ENCODE measurements around the gene MICAL3.

Gene MICAL3

DNA sequence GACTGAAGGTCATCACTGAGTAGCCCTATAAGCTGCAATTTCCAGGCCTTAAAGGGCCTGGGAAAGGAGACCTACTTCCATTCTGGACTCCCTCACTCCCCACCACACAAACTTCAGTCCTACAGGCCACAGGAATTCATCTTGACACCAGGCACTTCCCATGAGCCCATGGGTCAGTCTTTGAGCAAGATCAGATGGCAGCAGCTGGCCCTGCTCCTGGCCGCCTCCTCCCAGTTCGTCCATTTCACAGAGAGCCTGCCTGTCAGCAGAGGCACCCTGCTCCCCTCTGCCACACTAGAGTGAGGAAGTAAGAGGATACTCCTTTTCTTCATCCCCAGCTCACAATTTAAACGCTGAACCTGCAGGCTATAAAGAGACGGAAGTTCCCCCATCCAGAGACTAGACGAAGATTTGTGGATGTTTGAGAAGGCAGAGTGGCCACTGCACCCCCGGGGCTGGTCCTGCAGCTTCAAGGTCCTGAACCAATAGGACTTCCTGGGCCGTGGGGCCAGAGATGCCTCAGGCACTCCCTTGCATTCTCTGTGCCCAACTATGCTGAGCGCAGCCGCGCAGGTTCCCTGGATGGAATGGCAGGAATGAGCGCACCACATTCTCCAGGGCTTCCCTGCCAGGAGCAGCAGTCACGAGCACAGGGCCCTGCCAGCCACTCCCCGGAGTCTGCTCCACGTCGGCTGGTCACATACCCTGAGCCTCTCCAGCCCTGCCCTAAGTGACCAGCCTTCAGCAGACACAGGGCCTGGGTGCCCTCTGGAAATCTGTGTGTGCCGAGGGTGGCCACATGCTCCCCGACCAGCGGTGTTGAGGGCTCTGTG, 216.6 kb downstream of the MICAL3 start:
- DNase-seq: no peak

DNA sequence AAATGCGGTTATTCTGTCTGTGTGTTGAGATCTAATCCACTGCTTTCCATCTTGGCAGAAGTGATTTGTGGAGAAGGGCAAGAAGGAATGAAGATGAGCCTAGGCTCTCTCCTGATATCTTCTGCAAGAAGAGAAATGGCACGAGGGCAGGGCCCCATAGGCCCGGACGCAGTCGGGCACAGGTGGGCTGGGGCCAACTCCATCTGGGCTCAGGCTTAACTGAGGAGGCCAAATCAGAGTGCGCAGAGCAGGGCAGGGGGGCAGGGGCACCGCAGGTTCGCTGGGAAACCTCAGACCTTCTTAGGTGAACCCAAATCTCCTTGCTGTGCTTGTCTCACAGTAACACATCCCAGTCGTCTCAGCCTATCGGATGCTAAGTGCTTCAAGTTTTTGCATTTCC, 217.3 kb downstream of the MICAL3 start:
- no peak for DNase-seq

DNA sequence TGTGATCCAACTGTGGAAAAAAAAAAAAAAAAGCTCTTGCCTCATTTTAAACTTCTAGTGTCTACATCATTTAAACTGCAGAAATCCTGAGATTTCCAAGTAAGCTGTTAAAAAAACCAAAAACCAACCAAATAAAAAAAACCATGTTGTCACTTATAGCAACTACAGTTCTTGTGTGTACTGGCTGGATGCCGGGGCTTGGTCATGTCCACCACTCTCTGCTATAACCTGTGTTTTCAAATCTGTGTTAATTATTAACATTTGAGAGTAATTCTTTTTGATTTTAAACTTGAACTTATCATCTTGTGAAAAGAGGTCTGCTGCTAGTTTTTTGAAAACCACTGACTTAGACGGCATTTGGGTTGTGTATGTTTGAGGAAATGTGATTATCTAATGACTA, 217.9 kb downstream of the MICAL3 start:
- DNase-seq: no peak

DNA sequence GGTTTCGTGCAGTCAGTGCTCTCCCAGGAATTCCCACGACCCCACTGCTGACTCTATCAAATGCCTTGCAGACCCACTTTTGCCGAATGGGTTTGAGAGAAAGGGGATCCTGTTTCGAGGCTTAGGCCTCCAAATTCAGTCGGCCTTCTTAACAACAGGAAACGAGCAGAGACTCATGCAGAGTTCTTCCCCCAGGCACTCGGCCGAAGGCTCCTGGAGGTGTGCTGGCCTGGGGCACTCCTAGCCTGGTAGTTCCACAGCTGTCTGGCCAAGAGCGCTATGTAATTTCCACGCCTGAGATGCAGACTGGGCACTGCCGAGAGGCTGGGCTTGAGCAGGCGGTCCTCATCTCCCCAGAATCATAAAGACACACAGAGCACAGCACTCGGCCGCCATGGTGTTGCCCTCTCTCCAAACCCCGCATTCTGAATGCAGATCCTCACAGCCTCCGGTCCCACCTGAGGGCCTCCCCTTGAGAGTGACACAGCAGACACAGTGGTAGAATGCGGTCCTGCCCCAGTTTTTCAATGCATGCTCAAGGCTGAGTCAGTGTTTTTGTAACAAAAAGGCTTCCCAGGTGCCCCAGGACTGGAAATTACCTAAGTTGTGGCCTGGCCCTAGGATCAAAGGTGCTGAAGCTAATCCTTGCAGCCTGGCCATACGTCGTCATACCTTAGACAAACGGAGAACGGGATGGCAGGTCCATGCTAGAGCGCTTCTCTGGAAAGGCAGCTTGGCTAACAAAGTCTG, 219.9 kb downstream of the MICAL3 start:
- no peak for DNase-seq

DNA sequence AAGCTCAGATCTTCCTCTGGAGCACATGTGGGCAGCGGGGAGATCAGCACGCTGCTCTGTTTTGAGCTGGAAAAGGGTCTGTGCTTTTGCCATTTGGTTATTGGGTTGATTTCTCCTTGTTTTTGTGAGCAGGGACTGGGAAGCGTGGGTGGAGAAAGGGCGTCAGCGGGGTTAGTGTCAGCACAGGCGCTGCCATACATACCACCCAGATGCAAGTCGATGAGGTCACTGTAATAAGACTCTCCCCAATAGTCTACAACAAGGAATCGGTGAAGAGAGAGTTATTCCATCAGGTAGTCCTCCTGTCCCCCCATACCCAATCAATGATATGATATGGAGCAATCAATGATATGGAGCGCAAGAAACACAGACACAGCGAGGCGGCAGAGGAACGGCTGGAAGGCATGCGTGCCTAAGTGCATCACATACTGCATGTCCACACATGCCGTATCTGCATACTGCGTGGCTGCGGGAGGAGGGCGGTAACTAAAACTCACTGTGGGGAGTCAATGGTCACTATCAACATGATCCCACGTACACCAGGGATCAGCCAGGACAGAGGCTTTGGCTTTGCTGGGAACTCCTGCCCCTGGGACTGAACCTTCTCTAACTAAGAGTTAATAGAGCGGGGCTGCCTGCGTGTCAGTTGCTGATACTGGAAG, 220.6 kb downstream of the MICAL3 start:
- no peak for DNase-seq

DNA sequence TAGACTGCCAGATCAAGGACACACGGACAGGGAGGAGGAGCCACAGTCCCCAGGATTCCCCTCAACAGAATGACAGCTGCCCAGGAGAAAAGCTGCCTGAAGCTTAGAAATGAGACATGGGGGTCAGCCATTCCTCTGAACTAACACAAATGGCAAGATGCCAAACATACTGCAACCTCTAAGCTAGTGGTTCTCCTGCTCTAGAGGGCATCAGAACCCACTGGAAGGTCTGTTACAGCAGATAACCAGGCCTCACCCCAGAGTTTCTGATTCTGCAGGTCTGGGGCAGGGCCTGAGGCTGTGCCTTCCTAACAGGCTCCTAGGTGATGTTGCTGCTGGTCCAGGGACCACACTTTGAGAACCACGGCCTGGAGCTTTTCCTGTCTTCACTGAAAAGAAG, 221.5 kb downstream of the MICAL3 start:
- no peak for DNase-seq

DNA sequence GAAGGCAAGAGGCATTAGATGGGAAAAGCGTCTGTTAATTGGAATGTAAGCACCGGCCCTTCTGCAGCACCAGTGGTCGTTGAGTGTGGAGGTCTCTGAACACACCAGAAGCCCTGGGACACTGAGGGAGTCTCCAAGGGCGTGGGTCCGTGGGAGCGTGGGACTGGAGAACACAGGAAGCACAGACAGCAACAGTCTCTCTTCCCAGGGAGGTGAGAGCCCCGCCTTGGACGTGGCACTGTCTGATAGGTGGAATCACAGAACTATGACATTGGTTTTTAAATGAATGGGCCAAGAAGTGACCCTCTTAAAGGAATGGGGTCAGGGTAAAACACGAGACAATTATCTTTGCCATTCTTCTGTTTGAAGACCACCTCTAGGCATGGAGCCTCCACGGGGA, 221.9 kb downstream of the MICAL3 start:
- DNase-seq: no peak

DNA sequence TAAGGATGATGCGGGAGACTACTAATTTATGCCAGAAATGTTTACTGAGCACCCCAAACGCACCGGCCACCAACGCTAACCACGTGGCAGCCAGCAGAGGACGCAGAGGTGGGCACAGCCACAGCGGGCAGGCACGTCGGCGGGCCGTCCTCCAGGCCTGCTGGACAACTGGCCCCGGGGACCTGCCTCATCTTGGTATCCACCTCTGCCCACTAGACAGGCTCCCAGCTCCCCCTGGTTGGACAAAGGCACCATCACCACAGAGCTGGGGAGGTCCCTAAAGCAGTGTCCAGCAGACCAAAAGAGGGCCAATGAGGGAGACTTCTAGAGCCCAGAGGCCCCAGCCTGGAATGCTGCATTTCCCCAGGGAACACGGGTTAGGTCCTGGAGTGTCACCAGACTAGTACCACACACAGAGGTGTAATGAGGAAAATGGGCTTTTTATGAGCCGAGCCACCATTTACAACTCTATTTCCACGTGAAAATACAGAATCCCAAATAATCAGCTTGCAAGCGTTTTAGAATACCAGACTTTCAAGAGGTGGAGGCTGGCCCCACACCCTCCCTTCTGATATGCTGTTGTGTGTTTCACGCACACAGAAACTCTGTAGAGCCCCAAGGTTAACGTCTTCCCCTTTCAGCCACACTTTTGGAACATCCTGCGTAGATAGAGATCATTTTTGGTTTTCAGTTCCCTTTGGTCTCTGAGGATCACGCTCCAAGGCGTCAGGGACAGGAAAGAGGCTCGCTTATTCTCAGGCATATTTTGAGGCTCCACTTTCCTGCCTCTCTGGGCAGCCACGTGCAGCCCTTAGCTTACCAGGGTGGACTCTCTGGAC, 226.4 kb downstream of the MICAL3 start:
- peak; percentile 20 for DNase-seq

DNA sequence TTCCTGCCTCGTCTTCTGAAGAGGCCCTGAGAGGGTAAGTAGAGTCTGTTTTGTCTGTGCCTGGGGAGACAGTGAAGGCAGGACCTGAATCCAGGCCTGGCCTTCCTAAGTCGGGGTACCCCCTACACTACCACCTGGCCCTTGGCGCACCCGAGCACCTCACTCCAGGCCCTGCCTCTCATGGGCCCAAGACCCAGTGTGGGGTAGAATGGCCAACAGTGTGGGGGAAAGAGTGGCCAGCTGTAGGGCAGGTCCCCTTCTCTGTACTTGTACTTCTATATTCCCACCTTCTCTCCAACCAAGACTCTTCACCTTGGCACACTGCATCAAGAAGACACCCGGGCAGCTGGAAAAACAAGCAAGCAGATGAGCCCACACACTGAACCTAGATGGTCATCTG, 227.7 kb downstream of the MICAL3 start:
- DNase-seq: no peak

DNA sequence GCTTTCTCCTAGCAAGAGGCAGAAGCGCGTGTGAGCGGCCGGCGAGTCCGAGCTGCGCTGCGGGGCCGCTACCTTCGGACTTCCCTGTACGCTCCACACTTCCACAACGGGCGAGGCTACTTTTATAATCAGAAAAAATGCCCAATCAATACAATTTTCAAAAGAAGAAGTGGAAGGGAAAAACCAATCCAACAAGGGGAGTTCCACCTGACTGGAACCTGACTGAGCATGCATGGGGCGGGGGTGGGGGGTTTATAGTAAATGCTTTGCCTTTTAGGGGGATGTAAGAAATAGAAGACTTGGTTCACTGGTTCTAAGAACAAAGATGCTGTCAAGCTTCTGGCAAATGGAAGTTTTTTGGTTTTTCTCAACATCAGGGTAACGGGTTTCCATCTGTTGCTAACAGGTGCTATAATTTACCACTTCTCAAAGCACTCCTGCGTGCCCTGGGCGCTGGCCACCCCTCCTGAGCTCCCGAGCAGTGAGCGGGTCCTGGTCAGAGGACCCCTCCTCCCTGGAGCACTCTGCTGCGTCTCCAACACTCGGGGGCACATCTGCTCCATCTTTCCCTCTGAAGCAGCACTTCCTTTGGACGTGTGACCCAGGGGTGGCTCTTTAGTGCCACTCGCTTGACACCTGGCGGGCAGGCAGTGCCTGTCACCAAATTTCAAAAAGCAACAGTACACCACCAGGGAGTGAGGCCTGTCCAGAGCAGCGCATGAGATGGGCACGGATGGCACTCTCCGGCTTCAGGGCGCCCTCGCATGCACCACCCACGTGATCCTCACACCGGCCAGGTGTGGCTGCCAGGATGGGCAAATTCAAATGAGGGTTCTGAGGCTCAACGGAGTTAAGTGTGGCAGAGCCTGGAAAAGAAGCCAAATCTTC, 228.5 kb downstream of the MICAL3 start:
- no peak for DNase-seq

DNA sequence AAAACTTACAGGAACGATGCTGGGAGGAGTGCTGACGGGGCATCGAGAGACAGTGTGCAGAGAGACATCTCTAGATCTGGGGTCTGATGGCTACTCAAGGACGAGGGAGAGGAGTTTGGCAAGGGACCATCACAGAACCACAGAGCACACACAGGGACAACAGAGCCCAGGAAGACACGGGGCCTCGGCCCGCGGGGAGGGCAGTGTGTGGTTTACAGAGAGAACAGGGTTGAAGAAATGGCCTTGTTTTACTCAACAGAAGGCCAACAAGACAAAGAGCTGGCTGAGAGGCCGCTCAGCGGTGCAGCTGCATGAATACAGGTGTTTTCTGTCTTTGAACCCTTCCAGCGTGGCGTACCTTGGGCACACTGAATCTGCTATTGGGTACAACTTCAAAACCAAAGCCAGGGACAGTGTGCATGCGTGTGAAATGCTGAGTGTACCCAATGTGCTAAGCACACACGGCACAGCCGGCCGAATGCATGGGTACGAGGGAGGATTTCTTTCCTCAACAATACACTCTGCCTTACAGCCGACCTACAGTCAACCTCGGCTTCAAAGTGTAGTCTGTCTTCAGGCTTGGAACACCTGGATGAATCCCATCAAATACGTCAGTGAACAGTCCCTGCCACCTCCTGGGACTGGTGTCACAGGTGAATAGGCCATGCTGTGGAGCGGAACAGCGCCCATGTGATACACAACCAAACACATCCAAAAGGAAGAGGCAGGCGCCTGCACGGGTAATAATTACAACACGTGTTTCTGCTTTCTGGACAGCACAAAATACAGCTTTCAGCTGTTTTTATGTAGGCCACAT, 229.4 kb downstream of the MICAL3 start:
- DNase-seq: no peak

DNA sequence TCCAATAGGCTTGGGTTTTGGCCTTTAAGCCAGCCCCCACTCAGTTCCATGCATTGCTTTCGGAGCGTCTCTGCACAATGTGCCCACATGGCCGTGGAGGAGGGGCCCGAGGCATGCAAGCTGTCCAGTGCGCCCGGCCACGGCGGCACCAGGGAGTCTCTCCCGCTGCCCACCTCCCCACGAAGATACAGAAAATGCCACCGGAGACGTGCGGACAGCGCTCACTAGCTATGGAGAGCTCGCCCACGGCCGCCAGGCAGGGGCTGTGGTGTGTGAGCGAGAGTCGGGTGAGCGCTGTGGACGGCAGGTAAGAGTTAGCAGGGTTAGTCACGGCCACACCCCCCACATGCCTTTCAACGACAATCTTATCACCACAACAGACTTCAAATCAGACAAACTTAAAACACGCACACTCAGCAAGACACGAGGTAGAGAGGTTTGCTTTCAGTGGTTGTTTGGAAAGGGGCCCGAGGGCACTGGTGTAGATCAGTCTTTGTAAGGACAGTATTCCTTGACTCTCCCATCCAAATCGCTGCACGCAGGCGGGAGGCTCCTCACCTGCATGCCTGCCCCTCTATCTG, 231.4 kb downstream of the MICAL3 start:
- DNase-seq: no peak

DNA sequence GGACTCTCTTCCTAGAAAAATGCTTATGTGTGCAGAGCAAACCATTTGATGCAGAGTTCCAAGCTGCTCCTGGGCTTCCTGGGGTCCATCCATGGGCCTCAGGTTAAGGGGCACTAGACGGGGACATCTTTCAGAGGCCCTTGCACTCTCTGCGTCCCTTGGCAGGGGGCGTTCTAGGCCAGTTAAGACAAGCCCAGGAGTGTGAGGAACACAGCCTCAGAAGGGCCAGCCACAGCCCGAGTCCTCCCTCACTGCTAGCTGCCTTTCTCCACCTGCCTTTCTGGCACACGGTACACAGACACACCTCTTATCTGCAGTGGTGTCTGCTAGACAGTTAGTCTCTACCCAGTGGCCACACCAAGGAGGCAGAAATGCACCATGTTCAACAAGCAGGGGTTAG, 232.1 kb downstream of the MICAL3 start:
- DNase-seq: no peak

DNA sequence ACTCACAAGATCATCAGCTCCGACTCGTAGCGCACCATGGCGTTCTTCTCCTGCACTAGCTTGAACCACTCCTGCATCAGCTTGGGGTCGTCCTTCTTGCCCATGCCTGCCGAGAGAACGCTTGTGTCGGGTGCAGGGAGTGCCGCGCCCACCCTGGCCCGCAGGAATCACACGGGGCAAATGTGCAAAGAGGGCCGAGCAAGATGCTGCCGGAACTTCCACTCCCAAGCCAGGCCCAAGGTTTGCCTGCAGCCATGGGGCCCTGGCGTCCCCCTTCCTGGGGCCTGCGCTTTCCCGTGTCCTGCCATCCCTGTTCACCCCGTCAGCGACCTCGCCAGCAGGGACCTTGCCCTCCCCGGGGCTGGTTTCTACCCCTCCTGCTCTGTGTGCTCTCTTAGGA, 233.2 kb downstream of the MICAL3 start:
- no peak for DNase-seq

DNA sequence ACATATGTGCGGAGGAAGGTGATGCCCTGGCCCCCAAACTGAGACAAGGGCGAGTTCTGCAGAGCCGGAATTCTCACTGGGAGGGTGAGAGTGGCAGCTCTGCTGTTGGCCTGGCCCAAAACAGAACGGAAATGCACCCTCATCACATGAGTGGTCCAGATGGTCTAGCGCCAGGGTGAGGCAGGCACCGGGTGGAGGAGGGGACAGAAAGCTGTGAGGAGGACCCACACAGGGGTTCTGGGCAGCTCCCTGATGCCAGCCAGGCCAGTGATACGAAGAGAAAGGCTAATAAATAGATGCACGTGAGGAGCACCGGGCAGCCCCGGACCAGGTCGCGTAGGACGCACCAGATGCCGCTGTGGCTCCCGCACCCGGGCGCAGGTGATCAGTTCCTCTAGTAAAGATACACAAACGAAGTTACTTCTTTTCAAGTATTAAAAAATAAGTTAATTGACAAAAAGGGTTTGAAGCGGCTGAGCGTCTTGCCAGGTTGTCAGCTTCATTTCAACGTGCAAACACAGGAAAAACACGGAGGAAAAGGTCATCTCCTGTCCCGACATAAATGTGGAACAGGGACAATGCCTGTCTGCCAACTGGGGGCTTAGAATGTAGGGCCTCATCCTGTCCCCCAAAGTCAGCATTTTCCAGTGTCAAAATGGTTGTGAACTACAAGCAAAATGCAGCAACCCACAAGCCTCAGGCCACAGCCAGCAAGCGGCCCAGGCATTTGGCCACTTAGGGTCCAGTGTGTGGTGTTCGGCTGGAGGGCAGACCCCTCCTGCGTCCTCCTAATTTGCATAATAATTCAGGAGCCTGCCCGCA, 234.8 kb downstream of the MICAL3 start:
- DNase-seq: no peak

DNA sequence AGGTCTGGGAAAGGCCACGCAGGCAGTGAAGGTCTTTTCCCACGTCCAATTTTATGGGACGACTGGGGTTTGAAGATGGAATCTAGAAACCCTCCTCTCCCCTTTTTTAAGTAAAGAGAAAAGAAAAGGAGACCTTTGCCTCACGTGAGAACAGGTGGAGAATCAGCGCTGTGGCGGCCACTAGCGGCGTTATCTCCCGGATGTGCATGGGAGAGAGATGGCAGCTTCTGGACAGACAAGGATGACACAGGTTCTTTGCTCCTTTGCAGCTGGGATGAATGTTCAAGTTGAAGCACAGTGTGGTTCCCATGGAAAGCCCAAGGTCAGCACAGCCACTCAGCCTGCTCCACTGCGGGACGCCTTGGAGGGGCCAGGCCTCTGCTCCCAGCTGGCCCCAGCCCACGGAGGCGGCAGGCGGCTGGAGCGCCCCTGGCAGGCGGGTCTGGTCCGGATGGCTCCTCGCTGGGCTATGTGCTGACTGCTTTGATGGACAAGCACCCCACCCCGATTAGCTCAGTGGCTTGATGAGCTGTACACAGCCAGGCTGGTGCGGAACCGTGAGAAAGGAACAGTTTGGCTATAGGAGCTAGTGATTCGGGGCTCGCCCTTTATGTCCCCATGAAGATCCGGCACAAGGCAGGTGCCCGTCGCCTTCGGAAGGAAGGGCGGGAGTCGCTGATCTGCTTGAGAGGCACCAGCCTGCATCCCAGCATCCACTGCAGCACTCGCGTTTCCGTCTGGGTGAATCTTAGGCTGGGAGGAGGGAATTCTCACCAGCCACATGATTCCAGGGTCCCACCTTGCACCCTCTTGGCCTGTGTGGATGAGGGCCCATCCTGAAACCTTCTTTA, 235.6 kb downstream of the MICAL3 start:
- DNase-seq: no peak

DNA sequence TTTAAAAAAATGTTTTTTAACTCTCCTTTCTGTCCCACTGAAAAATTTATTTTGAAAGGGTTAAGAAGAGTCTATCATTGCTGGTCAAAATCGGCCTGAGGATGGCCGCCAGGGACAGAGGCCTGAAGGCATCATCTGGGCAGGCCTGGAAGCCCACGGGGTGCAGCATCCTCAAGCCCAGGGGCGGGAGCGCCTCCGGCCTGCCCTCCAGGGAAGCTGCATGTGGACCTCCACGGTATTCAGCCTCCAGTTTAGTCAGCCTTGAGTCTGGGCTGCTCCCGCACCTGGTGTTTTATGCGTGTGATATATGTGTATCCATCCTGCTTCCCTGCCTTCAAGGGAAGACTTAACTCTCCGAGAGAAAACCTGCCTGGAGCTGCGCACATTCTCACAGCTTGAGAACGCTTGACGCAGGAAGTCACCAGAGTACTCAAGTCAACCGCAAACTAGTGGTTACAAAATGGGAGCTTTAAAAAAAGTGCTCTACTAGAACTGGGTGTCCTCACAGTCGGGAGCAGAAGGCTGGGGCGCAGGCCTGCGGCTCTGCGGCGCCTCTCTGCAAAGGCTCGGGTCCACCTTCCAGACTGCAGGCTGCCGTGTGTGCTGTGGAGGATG, 236.5 kb downstream of the MICAL3 start:
- no peak for DNase-seq

DNA sequence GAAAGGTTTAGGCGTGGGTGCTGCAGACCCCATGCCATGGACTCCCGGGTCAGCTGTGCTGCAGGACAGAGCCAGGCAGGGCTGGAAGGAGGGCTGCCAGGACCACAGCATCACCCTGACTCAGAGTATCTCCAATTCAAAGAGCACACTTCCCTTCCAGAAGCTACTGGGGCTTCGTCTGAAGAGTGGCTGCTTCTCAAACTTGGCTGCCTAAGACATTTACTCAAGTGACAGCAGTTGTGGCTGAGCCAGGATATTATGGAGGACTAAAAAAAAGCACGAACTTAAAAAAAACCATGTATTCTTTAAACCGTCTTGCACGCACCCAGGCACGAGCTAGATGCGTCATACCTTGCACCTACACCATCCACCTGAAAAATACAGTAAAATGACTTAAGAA, 237.1 kb downstream of the MICAL3 start:
- DNase-seq: no peak

All from CD4-positive, alpha-beta T cell treated with Interleukin-12 subunit alpha and Interleukin-12 subunit beta, for 1 hour (primary cell).